HG02642 (cell line): ENCODE results near the gene PITX3.

Source experiments
- ATAC-seq: cut with Tn5 transposase; IDR thresholded peaks from one replicate; pipeline ENCODE4 v1.9.1; 2021; ENCODE audit warnings: mild to moderate bottlenecking; ENCODE audit not compliant: unreplicated experiment, poor library complexity

The PITX3 gene

DNA sequence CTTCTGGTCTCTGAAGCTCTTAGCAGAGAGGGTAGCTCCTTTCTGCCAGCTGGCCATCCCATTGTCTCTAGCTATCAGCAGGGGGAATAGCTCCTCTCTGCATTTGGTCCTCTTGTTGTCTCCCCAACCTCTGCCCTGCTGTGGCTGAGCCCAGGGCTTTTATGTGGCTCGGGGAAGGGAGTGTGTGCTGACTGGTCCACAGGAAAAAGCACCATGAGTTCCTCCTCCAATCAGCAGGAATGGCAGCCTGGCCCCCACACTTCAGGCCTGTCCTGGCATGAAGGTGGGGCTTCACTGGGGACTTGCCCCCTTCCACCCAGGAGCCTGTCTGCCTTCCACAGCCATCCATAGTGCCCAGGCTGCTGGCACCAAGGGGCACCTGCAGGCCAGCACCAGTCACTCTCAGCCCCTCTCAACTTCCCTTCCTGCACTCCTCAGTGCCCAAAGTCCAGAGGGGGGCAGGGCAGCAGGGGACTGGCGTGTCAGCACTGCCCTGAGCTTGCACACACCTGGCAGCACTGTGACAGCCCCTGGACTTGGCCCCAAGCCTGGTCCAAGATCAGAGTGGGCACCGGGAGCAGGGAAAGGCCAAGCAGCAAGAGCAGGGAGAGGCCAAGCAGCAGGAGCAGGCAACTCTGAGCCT lies 52.9 kb downstream of the PITX3 start:
- no peak for ATAC-seq

DNA sequence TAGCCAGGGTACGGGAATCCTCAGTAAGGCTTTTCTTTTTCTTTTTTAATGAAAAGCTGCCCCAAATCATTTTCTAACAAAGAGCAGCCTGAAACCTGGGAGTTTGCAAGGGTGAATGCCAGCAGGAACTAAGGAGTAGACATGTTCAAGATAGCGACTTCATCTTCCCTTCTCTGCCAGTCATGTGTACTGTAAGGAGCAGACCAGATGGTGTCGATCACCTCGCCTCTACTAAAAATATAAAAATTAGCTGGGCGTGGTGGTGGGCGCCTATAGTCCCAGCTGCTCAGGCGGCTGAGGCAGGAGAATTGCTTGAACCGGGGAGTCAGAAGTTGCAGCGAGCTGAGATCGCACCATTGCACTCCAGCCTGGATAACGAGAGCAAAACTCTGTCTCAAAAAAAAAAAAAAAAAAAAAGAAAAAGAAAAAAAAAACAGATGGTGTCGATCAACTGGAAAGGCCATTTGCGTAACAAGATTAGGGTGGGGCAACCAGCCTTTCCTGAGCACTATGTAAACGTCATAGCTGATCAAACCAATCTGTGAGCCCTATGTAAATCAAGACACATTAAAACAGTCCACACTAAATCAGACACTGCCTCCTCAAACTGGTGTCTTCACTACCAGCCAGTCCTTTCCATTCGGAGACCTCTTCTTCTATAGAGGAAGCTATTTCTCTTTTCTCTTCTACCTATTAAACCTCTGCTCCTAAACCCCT lies 55.3 kb downstream of the PITX3 start:
- ATAC-seq, result no peak

DNA sequence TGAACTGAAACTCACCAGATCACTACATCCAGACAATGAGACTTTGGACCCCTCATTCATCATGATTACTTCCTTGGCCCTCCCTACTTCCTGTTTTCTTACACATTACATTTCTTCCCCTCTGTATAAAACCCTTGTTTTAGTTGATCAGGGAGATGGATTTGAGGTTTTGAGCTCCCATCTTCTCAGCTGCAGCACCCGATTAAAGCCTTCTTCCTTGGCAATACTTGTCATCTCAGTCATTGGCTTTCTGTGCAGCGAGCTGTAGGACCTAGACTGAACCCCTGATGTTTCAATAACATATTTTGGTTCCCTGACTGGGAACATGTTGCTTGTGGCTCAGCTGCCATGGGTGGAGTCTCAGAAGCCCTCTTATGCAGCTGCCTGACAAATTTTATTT lies 56.0 kb downstream of the PITX3 start:
- ATAC-seq, result no peak

DNA sequence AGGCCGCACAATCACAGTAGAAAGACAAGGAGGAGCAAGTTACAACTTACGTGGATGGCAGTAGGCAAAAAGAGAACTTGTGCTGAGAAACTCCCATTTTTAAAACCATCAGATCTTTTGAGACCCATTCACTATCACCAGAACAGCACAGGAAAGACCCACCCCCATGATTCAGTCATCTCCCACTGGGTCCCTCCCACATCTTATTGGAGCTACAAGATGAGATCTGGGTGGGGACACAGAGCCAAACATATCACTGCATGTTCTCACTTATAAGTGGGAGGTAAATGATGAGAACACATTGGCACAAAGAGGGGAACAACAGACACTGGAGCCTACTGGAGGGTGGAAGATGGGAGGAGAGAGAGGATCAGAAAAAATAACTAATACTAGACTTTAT lies 56.7 kb downstream of the PITX3 start:
- no peak for ATAC-seq
